ENCODE measurements around the gene PITX3. TPM values are rescaled to one million over a fixed set of nuclear protein-coding genes. Genes with fewer than 3 reads are reported as not detected.

PITX3 gene
- total and polyA plus RNA-seq, 9 of the 15 experiments (the other 6 are each of a cell fraction or from before 2014, with no cell fraction given) = 0.30 to 0.98 (median 0.95) TPM; not detected in 6

DNA sequence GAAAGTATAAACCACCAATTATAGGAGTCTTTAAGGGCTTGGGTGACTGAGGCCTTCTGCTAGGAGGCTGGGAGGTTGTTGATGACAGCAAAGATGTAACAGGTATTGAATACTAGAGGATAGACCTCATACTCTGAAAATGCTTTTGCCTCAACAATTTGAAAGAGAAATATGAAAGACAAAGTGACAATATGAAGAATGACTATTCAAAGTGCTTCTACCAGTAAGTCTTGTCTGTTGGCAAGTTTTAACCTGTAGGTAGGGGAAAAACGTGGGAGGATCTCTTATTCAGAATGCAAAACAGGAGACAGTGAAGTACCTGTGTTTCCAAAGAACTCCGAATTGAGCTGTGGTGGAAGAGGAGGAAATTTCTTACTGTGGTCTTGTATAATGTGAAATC lies 42.2 kb upstream of the PITX3 start:
- Histone ChIP-seq H3K79me2 (ENCODE audit: control insufficient read depth, insufficient read depth, low read length) (peaks cover 73% of the 10 kb centered on the region), H3K4me1 (replicated peaks in 1 of 2; ENCODE audit: control insufficient read depth in 2 of 2, insufficient read depth in 2 of 2, low read length in 2 of 2) (peaks cover 0 to 17% of the 10 kb centered on the region in 2 experiments; a peak in 2 of 5 replicates), H2AFZ (ENCODE audit: low read depth, low read length) (no peak overlapping the region), H3K27me3 (ENCODE audit: control insufficient read depth in 2 of 2, insufficient read depth in 2 of 2, low read length in 2 of 2) (no peaks in the 10 kb centered on the region), H3K9me1 (ENCODE audit: control insufficient read depth, insufficient read depth, low read length) (no peaks in the 10 kb centered on the region), H3K9ac (ENCODE audit: insufficient read depth in 1 of 2, low read depth in 2 of 2, low read length in 2 of 2) (no peak overlapping the region), H3K4me2 (ENCODE audit: insufficient read depth, low read length) (no peak overlapping the region), H4K20me1 (replicated peaks; ENCODE audit: control insufficient read depth, insufficient read depth, low read length) (peaks cover 9% of the 10 kb centered on the region; the same call in 1 of the 2 replicates), H3K9me3 (replicated peaks; ENCODE audit: control insufficient read depth, insufficient read depth, low read depth, low read length) (no peaks in the 10 kb centered on the region), H3K4me3 (no peak overlapping the region), H3K27ac (ENCODE audit: extremely low read depth, low read depth, low read length) (no peak overlapping the region; the same call in 2 of the 3 replicates), H3K36me3 (ENCODE audit: control insufficient read depth, insufficient read depth, low read length) (peaks cover 23% of the 10 kb centered on the region)
- WGBS (ENCODE audit: insufficient coverage, low coverage, missing lambda C conversion rate) = 9% methylated on average over 2 of the region's 2 CpGs
- ChIA-PET POLR2A (interaction anchor here (0.6 to 1.3 kb wide), 4 partner anchors 15 to 948 kb away, joined by 3 to 9 read pairs (median 4); no protein-coding TSS in a partner anchor), CTCF (ENCODE audit: low intra/inter-chr PET ratio) (no interaction called here)
- ATAC-seq (peak; percentile 36; the same call in 1 of the 3 replicates), FAIRE-seq (no peak), DNase-seq (ENCODE audit: extremely low read depth in 1 of 4, low spot score in 3 of 4) (no peak)
- in situ Hi-C loops (cut with MboI) (no loop called here), intact Hi-C loops (cut with micrococcal nuclease) (no loop called here)
- no peak for TF ChIP-seq HMGN3 (IDR thresholded peaks at IDR 0.05; ENCODE audit: borderline replicate concordance, extremely low read depth, insufficient read length, low read depth, low read length)
- TF ChIP-seq RNF2 (IDR thresholded peaks at IDR 0.05) = no peak
- no peak for TF ChIP-seq RFX1 (IDR thresholded peaks at IDR 0.05)
- no peak for TF ChIP-seq GATA2 (CRISPR knock-in tag; IDR thresholded peaks at IDR 0.05)
- no peak for TF ChIP-seq RBM22 (IDR thresholded peaks at IDR 0.05; ENCODE audit: low read depth, low read length, poor library complexity, severe bottlenecking)
- no peak for TF ChIP-seq ZBED1 (IDR thresholded peaks at IDR 0.05)
- TF ChIP-seq HNRNPUL1 (IDR thresholded peaks at IDR 0.05; ENCODE audit: low read length) = no peak
- no peak for TF ChIP-seq ZNF124 (CRISPR knock-in tag; IDR thresholded peaks at IDR 0.05)
- TF ChIP-seq YBX1 (IDR thresholded peaks at IDR 0.05) = no peak
- TF ChIP-seq GABPA (tag; conservative IDR thresholded peaks at IDR 0.05; ENCODE audit: low read depth) = no peak
- TF ChIP-seq, protein P1, sequence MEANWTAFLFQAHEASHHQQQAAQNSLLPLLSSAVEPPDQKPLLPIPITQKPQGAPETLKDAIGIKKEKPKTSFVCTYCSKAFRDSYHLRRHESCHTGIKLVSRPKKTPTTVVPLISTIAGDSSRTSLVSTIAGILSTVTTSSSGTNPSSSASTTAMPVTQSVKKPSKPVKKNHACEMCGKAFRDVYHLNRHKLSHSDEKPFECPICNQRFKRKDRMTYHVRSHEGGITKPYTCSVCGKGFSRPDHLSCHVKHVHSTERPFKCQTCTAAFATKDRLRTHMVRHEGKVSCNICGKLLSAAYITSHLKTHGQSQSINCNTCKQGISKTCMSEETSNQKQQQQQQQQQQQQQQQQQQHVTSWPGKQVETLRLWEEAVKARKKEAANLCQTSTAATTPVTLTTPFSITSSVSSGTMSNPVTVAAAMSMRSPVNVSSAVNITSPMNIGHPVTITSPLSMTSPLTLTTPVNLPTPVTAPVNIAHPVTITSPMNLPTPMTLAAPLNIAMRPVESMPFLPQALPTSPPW (CRISPR knock-in tag; IDR thresholded peaks at IDR 0.05) = no peak
- no peak for TF ChIP-seq KLF6 (CRISPR knock-in tag; IDR thresholded peaks at IDR 0.05; ENCODE audit: borderline replicate concordance)
- TF ChIP-seq, protein P2, sequence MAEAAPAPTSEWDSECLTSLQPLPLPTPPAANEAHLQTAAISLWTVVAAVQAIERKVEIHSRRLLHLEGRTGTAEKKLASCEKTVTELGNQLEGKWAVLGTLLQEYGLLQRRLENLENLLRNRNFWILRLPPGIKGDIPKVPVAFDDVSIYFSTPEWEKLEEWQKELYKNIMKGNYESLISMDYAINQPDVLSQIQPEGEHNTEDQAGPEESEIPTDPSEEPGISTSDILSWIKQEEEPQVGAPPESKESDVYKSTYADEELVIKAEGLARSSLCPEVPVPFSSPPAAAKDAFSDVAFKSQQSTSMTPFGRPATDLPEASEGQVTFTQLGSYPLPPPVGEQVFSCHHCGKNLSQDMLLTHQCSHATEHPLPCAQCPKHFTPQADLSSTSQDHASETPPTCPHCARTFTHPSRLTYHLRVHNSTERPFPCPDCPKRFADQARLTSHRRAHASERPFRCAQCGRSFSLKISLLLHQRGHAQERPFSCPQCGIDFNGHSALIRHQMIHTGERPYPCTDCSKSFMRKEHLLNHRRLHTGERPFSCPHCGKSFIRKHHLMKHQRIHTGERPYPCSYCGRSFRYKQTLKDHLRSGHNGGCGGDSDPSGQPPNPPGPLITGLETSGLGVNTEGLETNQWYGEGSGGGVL (CRISPR knock-in tag; IDR thresholded peaks at IDR 0.05) = no peak
- TF ChIP-seq MTA1 (IDR thresholded peaks at IDR 0.05; ENCODE audit: borderline replicate concordance) = no peak
- TF ChIP-seq, protein P3, sequence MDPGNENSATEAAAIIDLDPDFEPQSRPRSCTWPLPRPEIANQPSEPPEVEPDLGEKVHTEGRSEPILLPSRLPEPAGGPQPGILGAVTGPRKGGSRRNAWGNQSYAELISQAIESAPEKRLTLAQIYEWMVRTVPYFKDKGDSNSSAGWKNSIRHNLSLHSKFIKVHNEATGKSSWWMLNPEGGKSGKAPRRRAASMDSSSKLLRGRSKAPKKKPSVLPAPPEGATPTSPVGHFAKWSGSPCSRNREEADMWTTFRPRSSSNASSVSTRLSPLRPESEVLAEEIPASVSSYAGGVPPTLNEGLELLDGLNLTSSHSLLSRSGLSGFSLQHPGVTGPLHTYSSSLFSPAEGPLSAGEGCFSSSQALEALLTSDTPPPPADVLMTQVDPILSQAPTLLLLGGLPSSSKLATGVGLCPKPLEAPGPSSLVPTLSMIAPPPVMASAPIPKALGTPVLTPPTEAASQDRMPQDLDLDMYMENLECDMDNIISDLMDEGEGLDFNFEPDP (CRISPR knock-in tag; IDR thresholded peaks at IDR 0.05) = no peak
- no peak for TF ChIP-seq RAD21 (CRISPR knock-in tag; conservative IDR thresholded peaks at IDR 0.05 in 1 of 2, IDR thresholded peaks at IDR 0.05 in 1 of 2)
- TF ChIP-seq BRD9 (IDR thresholded peaks at IDR 0.05; ENCODE audit: low read depth, partially characterized antibody) = no peak
- no TSS peak for BruUV-seq (replicated peaks)
